Measurements from ENCODE around the gene KRTAP5-1. TPM values are rescaled to one million over a fixed set of nuclear protein-coding genes. Genes with fewer than 3 reads are reported as not detected.
A peak's percentile ranks its signal among the peaks of the same experiment; 100 is the strongest.

Gene KRTAP5-1
- total RNA-seq, 1 experiment from 2014 or later = not detected

- no peak for DNase-seq (ENCODE audit: low read depth)
Observed at GRCh38 chr11:1560649-1561251, 24.3 kb downstream of the KRTAP5-1 start.

GRCh38 chr11:1560002-1560648 is 25.0 kb downstream of the KRTAP5-1 start:
- DNase-seq (ENCODE audit: low read depth) = no peak

- no peak for DNase-seq (ENCODE audit: low read depth)
Observed at GRCh38 chr11:1559111-1559951, 25.8 kb downstream of the KRTAP5-1 start.

GRCh38 chr11:1558775-1559110 is 26.3 kb downstream of the KRTAP5-1 start:
- no peak for DNase-seq (ENCODE audit: low read depth)

GRCh38 chr11:1557904-1558774 is 26.9 kb downstream of the KRTAP5-1 start:
- no peak for DNase-seq (ENCODE audit: low read depth)

- DNase-seq (ENCODE audit: low read depth) = no peak
Observed at GRCh38 chr11:1557051-1557884, 27.8 kb downstream of the KRTAP5-1 start.

- DNase-seq (ENCODE audit: low read depth) = no peak
Observed at GRCh38 chr11:1556278-1556902, 28.7 kb downstream of the KRTAP5-1 start.

GRCh38 chr11:1555713-1556153 is 29.4 kb downstream of the KRTAP5-1 start:
- DNase-seq (ENCODE audit: low read depth) = no peak

- DNase-seq (ENCODE audit: low read depth) = no peak
Observed at GRCh38 chr11:1554981-1555712, 29.9 kb downstream of the KRTAP5-1 start.

GRCh38 chr11:1553808-1554594 is 31.1 kb downstream of the KRTAP5-1 start:
- DNase-seq (ENCODE audit: low read depth) = no peak

- DNase-seq (ENCODE audit: low read depth) = no peak
Observed at GRCh38 chr11:1549338-1550330, 35.4 kb downstream of the KRTAP5-1 start.

- DNase-seq (ENCODE audit: low read depth) = peak; percentile 21
Observed at GRCh38 chr11:1548221-1549070, 36.6 kb downstream of the KRTAP5-1 start.

GRCh38 chr11:1547467-1548098 is 37.5 kb downstream of the KRTAP5-1 start:
- DNase-seq (ENCODE audit: low read depth) = no peak

GRCh38 chr11:1546536-1547466 is 38.3 kb downstream of the KRTAP5-1 start:
- DNase-seq (ENCODE audit: low read depth) = no peak

GRCh38 chr11:1546077-1546535 is 39.0 kb downstream of the KRTAP5-1 start:
- no peak for DNase-seq (ENCODE audit: low read depth)
